HL-60 (cell line): ENCODE data around the gene FCF1.

Experiments used
- DNase-seq, 2 experiments: peaks; one replicate each; pipeline ENCODE4 v3.0.0-alpha.2; 2010 to 2020; ENCODE audit warnings: low read depth in 1 of 2, low spot score in 1 of 2
- H3K27ac ChIP-seq: fragments of 250-450 bp; sonication (Bioruptor Pico); replicated peaks from 2 replicates; pipeline ENCODE4 v1.5.1; 2020; ENCODE audit warnings: mild to moderate bottlenecking, moderate library complexity
- H3K27me3 ChIP-seq: fragments of 250-450 bp; sonication (Bioruptor Pico); 2 replicates; pipeline ENCODE4 v1.5.1; 2021; ENCODE audit warnings: mild to moderate bottlenecking, moderate library complexity; ENCODE audit not compliant: insufficient read depth, poor library complexity, severe bottlenecking
- H3K4me3 ChIP-seq: replicated peaks from 2 replicates; pipeline ENCODE4 v1.5.1; 2011; ENCODE audit warnings: mild to moderate bottlenecking, control low read depth, low read length; ENCODE audit not compliant: insufficient read depth
- CTCF ChIP-seq: IDR thresholded peaks from one replicate; pipeline ENCODE4 v1.5.1; 2011; ENCODE audit warnings: low read length, control low read depth, inconsistent platforms; ENCODE audit not compliant: insufficient read depth
- GABPA ChIP-seq: IDR thresholded peaks from 2 replicates; pipeline ENCODE4 v1.6.1; 2012; ENCODE audit warnings: low read depth
- POLR2AphosphoS5 ChIP-seq: IDR thresholded peaks from 2 replicates; pipeline ENCODE4 v1.6.1; 2012; ENCODE audit warnings: low read depth
- REST ChIP-seq: IDR thresholded peaks from 2 replicates; pipeline ENCODE4 v1.6.1; 2012; ENCODE audit warnings: low read depth; ENCODE audit not compliant: insufficient replicate concordance
- SPI1 ChIP-seq: IDR thresholded peaks from 2 replicates; pipeline ENCODE4 v1.6.1; 2012; ENCODE audit warnings: low read depth, mild to moderate bottlenecking, borderline replicate concordance

FCF1 gene

GRCh38 chr14:74703043-74703442 lies 9.9 kb upstream of the FCF1 start:
- DNase-seq: no peak
- no peak for TF ChIP-seq REST
- no peak for TF ChIP-seq POLR2AphosphoS5
- TF ChIP-seq CTCF: no peak
- TF ChIP-seq GABPA: no peak
- Histone ChIP-seq H3K27me3 (no peaks in the 10 kb centered on the region), H3K27ac (no peak overlapping the region), H3K4me3 (no peak overlapping the region)

GRCh38 chr14:74704656-74705055 lies 8.3 kb upstream of the FCF1 start:
- TF ChIP-seq REST (no peak), POLR2AphosphoS5 (no peak), SPI1 (no peak), GABPA (no peak), CTCF (no peak)
- no peak for DNase-seq
- H3K4me3 ChIP-seq: no peak overlapping the region
- no peaks in the 10 kb centered on the region for H3K27me3 ChIP-seq
- H3K27ac ChIP-seq: no peak overlapping the region

GRCh38 chr14:74705613-74706500 lies 7.1 kb upstream of the FCF1 start:
- no peak for DNase-seq
- no peak overlapping the region for H3K27ac ChIP-seq
- TF ChIP-seq CTCF (no peak), REST (no peak), GABPA (no peak), POLR2AphosphoS5 (no peak), SPI1 (no peak)
- H3K27me3 ChIP-seq: no peaks in the 10 kb centered on the region
- no peak overlapping the region for H3K4me3 ChIP-seq
